GM21360 (cell line): ENCODE results near the gene TSPEAR.
"Not testable (repeated sequence)": the region's sequence is repeated elsewhere in the genome, so short reads cannot be mapped to it uniquely, and the experiment has no call there.

Source experiments
- ATAC-seq: cut with Tn5 transposase; IDR thresholded peaks from one replicate; pipeline ENCODE4 v1.9.1; 2021; ENCODE audit warnings: mild to moderate bottlenecking, moderate library complexity; ENCODE audit not compliant: unreplicated experiment

Gene TSPEAR

DNA sequence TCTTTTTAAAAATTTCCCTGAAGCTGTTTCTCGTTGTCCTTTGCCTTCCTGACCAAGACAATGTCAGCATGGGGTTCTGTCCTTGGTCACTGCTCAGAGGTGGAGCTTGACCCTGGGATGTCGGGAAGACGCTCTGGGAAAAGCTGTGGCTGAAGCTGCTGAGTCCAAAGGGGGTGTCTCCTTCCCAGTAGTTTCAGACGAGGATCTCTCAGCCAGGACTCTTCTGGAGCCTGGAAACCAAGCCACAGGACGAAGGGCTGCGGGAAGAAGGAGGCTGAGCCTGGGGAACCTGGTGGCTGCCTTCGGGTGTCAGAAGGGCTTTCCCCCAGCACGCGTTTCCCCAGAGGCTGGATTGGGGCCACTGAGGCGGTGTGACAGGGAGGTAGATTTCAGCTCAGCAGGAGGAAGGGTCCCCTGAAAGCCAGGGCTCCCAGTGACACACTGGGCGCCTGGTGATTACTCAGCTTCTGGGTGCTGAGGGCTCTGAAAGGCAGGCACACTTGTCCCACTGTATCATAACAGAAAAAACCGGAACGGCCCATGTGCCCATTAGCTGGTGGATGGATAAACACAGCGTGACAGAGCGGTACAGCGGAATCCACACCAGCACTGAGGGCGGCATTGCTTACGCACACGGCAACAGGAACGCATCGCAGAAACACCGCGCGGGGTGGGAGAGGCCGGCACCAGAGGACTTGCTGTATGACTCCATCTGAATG lies 24.4 kb downstream of the TSPEAR start:
- no peak for ATAC-seq

DNA sequence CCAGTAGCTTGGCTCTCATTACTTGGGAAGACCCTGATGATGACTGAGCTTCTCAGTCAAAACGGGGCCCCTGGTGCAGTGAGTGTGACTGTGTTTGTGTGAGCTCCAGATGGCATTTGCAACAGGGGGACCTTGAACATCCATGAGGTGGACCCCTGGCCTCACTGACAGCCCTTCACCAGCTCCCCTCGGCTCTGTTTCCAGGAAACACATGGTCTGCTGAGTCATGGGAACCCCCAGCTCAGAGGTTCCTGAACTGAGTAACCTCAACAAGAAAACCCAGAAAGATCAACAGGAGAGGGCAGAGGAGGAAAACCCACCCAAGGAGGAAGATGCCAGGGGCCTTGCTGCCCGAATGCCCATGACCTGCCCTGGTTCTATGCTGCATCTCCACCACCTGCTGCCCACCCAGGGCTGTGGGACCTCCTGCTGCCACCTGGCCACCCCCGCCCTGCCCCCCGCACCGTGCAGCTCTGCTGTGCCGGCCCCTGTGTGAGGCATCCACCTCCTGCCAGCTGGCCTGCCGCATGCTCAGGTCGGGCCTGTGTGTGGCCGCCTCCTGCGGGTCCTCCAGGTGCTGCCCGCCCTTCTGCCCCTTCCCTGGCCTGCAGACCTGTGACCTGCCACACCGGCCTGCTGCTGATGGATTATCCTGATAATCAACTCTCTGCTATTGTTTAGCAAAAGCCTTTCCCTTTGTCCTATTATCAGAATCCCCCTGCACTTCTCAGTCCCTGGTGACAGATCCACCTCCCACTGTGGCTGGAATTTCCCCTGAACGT lies 25.2 kb downstream of the TSPEAR start:
- ATAC-seq = no peak

DNA sequence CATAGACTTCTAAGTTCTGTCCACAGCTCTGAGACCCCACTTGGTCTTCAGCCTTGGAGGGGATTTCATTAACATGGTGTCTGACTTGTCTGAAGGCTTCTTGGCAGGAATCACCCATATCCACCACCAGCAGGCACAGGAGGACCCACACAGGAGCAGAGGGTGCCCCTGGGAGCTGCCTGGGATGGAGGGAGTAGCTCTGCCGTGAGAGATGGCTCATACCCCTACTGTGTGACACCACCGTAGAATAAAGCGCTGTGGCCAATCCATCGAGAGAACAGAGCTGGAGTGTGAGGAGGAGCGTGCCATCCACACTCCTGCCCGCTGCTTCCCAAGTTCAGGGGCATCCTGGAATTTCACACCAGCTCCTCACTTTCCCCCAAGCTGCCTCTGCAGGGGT lies 26.3 kb downstream of the TSPEAR start:
- ATAC-seq = not testable (repeated sequence)

DNA sequence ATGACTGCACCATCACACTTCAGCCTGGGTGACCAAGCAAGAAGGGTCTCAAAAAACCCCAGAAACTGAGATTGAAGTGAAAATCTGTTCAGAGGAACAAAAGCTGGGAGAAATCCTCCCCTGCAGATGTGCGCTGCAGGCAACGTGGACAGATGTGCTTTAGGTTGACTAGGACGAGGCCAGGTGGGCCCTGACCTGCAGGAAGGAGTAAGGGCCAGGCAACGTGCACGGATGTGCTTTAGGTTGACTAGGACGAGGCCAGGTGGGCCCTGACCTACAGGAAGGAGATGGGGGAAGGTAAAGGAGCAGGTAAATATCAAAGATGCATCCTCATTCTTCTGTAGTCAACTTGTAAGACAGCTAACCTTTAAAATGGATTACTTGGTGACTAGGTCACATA lies 26.9 kb downstream of the TSPEAR start:
- ATAC-seq = no peak

DNA sequence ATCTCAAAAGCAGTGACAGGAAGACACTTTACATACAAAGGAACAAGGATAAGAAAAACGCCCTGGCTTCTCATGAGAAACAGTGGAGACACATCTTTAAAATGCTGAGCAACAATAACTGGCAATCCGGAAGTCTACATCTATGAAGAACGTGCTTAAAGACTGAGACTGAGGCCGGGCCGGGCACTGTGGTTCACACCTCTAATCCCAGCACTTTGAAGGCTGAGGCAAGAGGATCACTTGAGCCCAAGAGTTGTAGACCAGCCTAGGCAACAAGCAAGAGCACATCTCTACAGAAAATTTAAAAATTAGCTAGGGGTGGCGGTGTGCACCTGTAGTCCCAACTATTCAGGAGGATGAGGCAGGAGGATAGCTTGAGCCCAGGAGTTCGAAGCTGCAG lies 27.3 kb downstream of the TSPEAR start:
- no peak for ATAC-seq

DNA sequence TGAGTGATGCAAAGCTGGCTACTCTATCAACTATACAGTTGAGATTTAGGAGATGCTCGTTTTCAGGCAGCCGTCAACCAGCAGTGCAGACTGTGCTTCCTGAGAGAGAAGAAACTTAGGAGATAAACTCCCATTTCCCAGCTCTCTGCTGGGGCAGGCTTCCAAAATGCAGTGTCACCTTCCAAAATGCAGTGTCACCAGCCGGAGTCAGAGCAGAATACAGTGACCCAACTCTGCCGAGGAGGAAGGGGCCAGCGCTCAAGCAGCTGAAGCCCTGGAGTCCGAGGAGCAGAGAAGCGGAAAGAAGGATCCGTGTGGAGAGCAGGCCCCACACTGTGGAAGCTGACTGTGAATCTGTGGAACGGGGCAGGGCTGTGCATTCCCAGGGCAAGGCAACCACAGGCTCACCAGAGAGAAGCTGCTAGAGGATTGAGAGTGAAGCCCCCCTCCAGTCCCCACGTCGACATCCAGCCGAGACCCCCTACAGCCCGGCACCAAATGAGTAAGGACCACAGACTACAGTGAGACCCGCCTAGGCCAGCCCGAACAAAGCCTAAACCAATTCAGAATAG lies 28.7 kb downstream of the TSPEAR start:
- ATAC-seq = no peak

DNA sequence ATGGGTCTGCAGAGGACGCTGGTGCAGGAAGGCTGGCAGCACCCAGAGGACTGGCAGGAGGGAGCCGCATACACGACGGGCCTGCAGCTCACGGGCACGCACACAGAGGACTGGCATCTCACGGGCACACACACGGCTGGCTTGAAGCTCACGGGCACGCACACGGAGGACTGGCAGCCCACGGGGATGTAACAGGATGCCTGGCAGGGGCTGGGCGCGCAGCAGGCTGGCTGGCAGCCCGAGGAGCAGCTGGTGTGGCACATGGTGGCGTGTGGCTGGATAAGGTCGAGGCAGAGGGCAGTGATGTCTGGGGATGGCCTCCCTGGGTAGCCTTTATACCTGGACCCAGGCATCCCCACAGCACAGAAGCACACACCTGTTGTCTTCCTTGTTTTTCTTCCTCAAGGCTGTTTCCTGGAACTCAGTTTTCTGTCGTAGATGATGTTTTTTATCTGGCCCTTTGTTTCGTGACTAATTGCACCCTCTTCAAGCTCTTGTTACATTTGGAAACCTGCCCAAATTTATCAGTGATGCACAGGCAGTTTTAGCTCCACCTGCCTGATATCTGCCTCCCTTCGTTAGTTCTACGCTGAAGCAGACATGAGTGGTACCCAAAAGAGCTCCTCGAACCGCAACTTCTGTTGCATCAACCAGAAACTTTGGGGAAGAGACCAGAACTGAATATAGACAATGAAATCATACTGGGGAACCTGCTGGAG lies 29.4 kb downstream of the TSPEAR start, which contains the start of gene KRTAP12-1:
KRTAP12-1 (minus strand) TSS at position 303 of the 719 bp plus-strand sequence; CDS start at position 263, 40 bp downstream.
- no peak for ATAC-seq

DNA sequence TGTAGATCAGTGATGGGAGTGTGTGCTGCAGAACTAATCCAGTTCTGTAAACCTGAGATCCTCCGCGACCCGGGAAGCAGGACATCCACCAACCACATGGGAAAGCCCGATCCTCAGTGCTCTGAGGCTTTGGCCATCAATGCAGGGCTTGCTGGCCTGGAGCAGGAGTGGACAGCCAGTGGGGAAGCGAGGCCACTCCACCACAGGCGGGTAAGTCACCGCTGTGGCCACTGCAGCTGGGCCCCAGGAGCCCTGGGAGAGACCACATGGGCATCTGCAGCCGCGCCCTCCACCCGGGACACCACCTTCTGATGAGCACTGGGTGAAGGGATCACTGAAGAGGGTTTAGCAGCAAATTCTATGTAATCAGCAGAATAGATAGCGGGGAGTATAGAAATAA lies 30.2 kb downstream of the TSPEAR start:
- no peak for ATAC-seq

DNA sequence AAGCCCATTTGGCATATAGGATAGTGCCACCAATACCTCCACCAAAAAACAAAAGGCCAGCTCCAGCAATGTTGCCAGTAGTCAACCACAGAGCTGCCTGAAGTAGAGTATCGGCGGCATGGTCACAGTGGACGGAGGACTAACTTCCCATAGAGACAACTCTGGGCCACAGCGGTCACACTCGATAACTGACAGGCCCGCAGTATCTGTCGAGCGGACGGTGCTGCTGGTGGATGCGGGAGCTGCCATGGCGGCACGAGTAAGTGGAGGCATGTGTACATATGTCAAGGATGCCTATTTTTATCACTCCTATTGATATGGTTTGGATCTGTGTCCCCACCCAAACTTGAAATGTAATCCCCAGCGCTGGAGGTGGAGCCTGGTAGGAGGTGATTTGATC lies 33.5 kb downstream of the TSPEAR start:
- no peak for ATAC-seq

DNA sequence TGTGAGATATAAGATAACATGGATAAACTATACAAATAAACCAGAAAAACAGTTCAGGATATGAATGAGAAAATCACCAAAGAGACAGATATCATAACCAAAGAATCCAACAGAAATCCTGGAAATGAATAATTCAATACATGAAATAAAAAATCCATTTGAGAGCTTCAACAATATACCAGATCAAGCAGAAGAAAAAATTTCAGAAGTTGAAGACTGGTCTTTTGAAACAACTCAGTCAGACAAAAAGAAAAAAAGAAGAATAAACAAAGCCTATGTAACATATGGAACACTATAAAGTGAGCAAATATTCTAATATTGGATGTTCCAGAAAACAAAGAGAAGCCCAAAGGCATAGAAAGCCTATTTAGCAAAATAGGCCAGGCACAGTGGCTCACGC lies 39.5 kb downstream of the TSPEAR start:
- ATAC-seq = no peak

DNA sequence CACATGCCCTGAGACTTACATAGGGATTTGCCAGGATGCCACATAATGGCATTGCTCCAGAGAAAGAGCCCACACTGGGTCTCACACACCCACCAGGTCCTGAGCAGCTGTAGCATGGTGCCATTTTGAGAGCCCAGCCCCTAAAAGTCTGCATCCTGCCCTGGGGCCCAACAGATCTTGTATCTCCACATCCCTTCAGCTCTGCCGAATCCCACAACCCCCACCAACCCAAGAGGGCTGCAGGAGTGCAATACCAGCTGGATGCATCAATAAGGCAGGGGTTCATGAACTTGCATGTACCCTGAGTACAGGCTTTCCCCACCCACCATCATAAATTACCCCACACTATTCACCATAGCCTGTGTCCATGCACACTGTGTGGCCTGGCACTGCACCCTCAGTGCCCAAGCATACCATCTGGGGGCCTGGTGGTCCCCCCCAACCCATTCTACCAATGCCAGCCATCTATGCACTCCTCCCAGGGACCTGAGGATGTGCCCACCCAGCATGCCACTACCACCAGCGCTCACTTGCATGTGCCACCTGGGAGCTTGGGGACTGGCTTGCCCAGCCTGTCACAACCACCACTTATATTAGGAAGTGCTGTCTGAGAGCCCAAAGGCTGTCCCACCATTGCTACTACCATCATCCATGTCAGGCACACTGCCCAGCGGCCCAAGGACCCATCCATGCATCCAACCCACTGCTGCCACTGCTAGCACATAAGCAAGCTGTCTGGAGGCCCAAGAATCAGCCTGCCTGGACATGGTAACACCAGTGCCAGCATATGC lies 40.5 kb downstream of the TSPEAR start:
- ATAC-seq = no peak

DNA sequence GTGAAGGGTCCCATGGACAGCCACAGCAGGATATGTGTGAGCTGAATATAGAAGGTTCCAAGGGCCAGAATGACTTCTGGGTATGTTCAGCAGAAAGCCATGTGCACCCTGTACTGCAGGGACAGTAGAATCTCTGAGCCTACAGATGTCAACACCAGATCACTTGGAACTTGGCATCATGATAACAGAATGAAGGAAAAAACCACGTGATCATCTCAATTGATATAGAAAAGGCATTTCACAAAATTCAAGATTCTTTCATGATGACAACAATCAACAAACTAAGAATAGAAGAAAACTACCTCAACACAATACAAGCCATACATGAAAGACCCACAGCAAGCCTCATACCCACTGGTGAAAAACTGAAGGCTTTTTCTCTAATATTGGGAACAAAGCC lies 43.8 kb downstream of the TSPEAR start:
- no peak for ATAC-seq

DNA sequence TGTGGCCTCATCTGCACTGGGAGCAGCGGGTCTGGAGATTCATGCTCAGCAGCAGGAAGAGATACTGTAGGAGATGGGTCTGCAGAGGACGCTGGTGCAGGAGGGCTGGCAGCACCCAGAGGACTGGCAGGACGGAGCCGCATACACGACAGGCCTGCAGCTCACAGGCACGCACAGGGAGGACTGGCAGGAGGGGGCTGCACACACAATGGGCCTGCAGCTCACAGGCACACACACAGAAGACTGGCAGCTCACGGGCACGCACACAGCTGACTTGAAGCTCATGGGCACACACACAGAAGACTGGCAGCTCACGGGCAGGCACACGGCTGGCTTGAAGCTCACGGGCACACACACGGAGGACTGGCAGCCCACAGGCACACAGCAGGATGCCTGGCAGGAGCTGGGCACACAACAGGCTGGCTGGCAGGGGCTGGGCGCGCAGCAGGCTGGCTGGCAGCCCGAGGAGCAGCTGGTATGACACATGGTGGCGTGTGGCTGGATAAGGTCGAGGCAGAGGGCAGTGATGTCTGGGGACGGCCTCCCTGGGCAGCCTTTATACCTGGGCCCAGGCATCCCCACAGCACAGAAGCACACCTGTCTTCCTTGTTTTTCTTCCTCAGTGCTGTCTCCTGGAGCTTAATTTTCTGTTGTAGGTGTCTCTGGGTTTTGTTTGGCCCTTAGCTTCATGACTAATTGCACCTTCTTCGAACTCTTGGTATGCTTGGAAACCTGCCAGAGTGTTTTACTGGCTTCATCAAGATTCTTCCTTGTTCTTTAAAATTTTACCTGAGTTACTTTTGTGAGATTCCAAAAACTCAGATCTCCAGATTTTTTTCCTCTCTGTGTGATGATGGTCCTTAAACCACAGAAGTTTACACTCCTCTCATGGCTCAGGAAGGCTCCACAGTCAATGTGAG lies 44.7 kb downstream of the TSPEAR start, which contains the start of gene KRTAP12-2:
KRTAP12-2 (minus strand) TSS at position 527 of the 920 bp plus-strand sequence; CDS start at position 486, 41 bp downstream.
- ATAC-seq = no peak

DNA sequence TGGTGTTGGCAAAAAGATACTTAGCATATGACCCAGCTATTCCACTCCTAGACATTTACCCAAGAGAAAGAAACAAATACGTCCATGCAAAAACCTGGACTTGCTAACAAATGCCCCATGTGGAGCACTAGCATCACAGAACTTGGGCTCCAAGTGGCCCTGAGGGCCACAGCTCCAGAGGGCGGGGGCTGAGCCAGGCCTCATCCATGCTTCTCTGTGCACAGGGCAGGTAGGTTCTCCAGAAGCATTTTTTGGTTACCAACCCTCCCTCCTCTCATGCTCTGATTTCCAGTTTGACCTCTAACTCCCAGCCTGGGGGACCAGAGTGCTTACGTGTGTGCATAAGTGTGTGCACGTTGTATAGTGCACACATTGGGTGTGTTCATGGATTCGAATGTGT lies 46.7 kb downstream of the TSPEAR start:
- ATAC-seq = no peak

DNA sequence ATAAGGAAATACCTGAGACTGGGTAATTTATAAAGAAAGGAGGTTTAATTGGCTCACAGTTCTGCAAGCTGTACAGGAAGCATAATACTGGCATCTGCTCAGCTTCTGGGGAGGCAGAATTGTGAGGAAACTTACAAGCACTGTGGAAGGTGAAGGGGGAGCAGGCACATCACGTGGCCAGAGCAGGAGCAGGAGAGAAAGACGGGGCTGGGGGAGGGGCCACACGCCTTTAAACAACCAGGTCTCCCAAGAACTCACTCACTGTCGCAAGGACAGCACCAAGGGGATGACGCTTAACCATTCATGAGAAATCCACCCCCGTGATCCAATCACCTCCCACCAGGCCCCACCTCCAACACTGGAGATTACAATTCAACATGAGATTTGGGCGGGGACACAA lies 49.8 kb downstream of the TSPEAR start:
- not testable (repeated sequence) for ATAC-seq

DNA sequence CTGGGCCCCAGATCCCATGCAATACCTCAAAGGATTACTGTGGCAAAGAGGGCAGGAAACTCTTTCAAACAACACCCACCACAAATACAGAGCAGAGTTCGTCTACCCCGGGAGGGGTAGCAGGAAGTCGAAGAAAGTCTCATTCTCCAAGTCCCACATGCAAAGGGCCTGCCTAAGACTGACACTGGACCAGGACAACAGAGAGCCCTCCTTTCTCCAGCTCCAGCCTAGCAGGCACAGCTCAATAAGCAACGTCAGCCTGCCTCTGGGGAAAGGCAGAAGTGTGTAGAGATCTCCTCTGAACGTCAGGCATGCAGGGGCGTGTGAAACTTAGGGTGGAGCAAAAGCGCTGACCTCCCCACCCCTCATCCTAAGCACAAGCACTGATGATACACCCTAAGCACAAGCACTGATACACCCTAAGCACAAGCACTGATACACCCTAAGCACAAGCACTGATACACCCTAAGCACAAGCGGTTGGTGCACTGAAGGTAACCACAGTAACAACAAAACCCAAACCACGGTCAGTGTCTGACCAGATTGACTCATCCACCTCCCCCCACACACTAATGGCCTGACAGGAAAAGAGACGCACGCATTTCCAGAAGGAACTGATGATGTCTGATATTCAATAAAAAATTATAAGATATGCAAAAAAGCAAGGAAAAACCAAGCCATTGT lies 52.3 kb downstream of the TSPEAR start:
- ATAC-seq = no peak

DNA sequence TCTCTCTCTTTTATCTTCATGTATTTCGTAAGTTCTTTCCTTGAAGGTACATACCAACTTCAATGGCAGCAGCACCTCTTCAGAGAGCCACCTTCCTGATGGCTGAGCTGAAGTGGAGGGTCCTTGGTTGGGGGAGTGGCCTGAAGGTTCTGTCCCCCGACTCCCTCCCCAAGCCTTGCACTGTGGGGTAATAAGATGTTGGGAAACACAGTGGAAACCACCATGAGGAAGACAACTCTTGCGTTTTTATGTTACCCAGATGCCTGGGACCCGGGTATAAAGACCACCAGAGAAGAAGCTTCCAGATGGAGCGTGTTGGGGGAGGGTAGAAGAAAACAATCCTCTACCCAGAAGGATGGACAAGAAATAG lies 52.8 kb downstream of the TSPEAR start:
- no peak for ATAC-seq

DNA sequence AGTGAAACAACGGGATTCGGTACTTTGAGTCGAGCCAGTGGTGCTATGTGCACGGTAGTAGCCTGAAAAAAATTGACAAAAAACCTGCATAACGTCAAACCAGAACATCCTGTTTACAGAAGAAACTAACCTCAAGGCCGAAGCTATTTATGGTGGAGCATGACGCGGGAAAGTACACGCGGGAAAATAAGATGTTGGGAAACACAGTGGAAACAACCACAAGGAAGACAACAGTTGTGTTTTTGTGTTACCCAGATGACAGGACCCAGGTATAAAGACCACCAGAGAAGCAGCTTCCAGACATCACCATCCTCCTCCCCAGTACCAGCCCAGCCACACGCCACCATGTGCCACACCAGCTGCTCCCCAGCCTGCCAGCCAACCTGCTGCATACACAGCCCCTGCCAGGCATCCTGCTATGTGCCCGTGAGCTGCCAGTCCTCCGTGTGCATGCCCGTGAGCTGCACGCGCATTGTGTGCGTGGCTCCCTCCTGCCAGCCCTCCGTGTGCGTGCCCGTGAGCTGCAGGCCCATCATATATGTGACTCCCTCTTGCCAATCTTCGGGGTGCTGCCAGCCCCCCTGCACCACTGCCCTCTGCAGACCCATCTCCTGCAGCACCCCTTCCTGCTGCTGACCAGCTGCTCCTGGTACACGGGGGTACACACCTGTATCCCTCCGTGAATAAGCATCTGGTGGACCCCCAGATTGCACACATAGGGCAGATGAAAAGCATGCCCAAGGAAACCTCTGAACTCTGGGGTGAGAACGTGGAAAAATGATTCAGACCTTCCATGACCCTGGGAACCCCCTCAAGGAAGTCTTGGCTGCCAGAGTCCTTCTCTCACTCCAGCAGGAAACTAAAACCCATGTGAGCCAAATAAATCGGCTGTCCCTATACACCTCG lies 53.5 kb downstream of the TSPEAR start, which contains the start of gene KRTAP12-3:
KRTAP12-3 (plus strand) TSS at position 298 of the 906 bp plus-strand sequence; CDS start at position 346, 48 bp downstream.
- no peak for ATAC-seq
